ENCODE measurements around the gene OGA. TPM values are rescaled to one million over a fixed set of nuclear protein-coding genes. Genes with fewer than 3 reads are reported as not detected.

The OGA gene
- total and polyA plus RNA-seq, 2 donors (not counting 3 experiments of a cell fraction or from before 2014, with no cell fraction given) = 30.8 to 118 TPM

DNA sequence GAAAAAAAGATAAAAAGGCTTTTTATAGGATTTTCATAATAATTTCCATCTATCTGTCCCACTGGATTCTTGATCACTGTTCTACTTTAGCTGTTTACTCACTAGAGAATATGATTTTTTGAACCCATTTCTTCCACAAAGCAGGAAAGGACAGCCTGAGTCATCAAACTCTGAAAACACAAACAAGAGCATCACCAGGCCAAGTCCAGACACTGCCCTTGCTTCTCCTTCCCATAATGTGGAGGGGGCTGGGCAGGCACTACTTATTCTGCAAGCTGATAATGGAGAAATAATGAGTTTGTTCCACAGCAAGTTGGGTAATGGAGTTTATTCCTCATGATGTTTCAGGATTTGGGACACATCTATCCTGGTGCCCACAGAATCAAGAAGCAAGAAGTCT is 38.4 kb upstream of the OGA start:
- intact Hi-C loops (cut with micrococcal nuclease) (no loop called here), dilution Hi-C loops (cut with MboI; ENCODE audit: extremely low pct_ligation_motif_present, low sequenced_read_pairs) (no loop called here)
- H3K4me3 ChIP-seq (replicated peaks in 1 of 3; ENCODE audit: insufficient read depth in 1 of 3, low read depth in 1 of 3, low read length in 3 of 3) = no peak overlapping the region
- no peaks in the 10 kb centered on the region for H3K27me3 ChIP-seq (ENCODE audit: control insufficient read depth in 2 of 2, insufficient read depth in 2 of 2, low read length in 2 of 2)
- H3K4me1 ChIP-seq (ENCODE audit: control insufficient read depth, extremely low read depth, insufficient read depth, low read length) = peaks cover 12% of the 10 kb centered on the region
- TF ChIP-seq POLR2AphosphoS5 (IDR thresholded peaks at IDR 0.05; ENCODE audit: insufficient read depth, low read depth, low read length) = no peak
- TF ChIP-seq, protein P1, sequence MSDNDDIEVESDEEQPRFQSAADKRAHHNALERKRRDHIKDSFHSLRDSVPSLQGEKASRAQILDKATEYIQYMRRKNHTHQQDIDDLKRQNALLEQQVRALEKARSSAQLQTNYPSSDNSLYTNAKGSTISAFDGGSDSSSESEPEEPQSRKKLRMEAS (IDR thresholded peaks at IDR 0.05; ENCODE audit: insufficient read depth, insufficient read length) = no peak
- no peak for TF ChIP-seq POLR2A (IDR thresholded peaks at IDR 0.05; ENCODE audit: low read depth, low read length)
- TF ChIP-seq FOS (IDR thresholded peaks at IDR 0.05; ENCODE audit: borderline replicate concordance, insufficient read depth, low read length) = peak; percentile 75
- no peak for TF ChIP-seq GATA2 (IDR thresholded peaks at IDR 0.05; ENCODE audit: insufficient read depth, insufficient read length, low read depth, low read length)
- no peak for TF ChIP-seq MYC (IDR thresholded peaks at IDR 0.05; ENCODE audit: low read depth, low read length)
- peak; percentile 31 for TF ChIP-seq JUN (IDR thresholded peaks at IDR 0.05; ENCODE audit: borderline replicate concordance, insufficient read depth, insufficient read length, low read depth)
- TF ChIP-seq, protein P2, sequence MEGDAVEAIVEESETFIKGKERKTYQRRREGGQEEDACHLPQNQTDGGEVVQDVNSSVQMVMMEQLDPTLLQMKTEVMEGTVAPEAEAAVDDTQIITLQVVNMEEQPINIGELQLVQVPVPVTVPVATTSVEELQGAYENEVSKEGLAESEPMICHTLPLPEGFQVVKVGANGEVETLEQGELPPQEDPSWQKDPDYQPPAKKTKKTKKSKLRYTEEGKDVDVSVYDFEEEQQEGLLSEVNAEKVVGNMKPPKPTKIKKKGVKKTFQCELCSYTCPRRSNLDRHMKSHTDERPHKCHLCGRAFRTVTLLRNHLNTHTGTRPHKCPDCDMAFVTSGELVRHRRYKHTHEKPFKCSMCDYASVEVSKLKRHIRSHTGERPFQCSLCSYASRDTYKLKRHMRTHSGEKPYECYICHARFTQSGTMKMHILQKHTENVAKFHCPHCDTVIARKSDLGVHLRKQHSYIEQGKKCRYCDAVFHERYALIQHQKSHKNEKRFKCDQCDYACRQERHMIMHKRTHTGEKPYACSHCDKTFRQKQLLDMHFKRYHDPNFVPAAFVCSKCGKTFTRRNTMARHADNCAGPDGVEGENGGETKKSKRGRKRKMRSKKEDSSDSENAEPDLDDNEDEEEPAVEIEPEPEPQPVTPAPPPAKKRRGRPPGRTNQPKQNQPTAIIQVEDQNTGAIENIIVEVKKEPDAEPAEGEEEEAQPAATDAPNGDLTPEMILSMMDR (IDR thresholded peaks at IDR 0.05; ENCODE audit: extremely low read depth in 1 of 2, insufficient read depth in 1 of 2, low read depth in 1 of 2, low read length in 2 of 2) = no peak
- FAIRE-seq = peak; percentile 97
- no TSS peak for BruUV-seq (replicated peaks)
- H3K9me1 ChIP-seq (replicated peaks; ENCODE audit: control insufficient read depth, extremely low read depth, insufficient read depth, low read length) = no peaks in the 10 kb centered on the region
- H4K20me1 ChIP-seq (replicated peaks; ENCODE audit: control insufficient read depth, extremely low read depth, insufficient read depth, low read length) = no peaks in the 10 kb centered on the region
- no peaks in the 10 kb centered on the region for H3K36me3 ChIP-seq (ENCODE audit: control insufficient read depth in 2 of 2, extremely low read depth in 1 of 2, insufficient read depth in 2 of 2, low read length in 2 of 2)
- no peaks in the 10 kb centered on the region for H3K9me3 ChIP-seq (replicated peaks; ENCODE audit: control insufficient read depth, insufficient read depth, low read length)
- no peaks in the 10 kb centered on the region for H3K79me2 ChIP-seq (ENCODE audit: control insufficient read depth, insufficient read depth, low read length)
- H3K4me2 ChIP-seq (ENCODE audit: insufficient read depth, low read length) = peak overlapping the region; percentile 10
- peak; percentile 67 for DNase-seq (ENCODE audit: low read depth, low spot score)
- ChIA-PET CTCF (interaction anchor here (0.6 to 5.9 kb wide), 6 partner anchors 8 to 153 kb away, joined by 3 to 43 read pairs (median 12); partner anchors contain the start of gene KCNIP2), POLR2A (no interaction called here)
- H3K27ac ChIP-seq (ENCODE audit: insufficient read depth, low read depth, low read length) = no peak overlapping the region
- H3K9ac ChIP-seq (replicated peaks; ENCODE audit: extremely low read depth, insufficient read depth, low read length) = no peak overlapping the region
- H2AFZ ChIP-seq (ENCODE audit: low read depth, low read length) = no peak overlapping the region
